8988T (cell line): Measurements from ENCODE around the gene C12orf75.
"Not testable (repeated sequence)": the region's sequence is repeated elsewhere in the genome, so short reads cannot be mapped to it uniquely, and the experiment has no call there.

Source experiments
- DNase-seq: peaks from one replicate; pipeline ENCODE4 v3.0.0; 2011

C12orf75 gene

DNA sequence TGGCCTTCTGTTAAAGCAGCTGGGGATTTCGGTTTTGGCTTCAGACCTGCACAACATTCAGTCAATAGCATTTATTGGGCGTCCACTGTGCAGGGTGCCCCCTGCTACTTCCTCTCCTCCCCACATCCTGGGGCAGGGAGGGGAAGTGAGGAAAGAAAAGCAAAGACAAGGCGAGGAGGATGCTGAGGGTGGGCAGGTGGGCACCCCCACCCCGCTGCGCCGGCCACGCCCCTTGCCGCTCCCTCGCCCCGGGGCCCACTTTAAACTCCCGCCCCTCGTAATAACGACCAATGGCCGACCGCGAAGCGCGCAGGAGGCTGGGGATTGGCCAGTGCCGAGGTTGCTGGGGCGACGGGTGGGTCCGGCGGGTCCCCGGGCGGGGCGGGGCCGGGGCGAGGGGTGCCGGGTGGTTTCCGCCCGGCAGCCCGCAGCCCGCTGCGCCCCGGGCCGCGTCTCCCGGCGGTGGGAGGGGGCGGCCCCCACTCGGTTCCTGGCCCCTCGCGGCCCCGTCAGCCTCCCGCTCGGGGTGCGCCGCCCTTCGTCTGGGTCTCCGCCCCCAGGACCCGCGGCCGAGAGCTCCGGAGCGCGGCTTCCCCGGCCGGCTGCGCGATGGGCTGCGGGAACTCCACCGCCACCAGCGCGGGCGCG is at the start of gene C12orf75:
TSS of gene C12orf75 (plus strand) at position 409 of the 648 bp plus-strand sequence. CDS start at position 610, 201 bp downstream.
- DNase-seq = peak; percentile 72

DNA sequence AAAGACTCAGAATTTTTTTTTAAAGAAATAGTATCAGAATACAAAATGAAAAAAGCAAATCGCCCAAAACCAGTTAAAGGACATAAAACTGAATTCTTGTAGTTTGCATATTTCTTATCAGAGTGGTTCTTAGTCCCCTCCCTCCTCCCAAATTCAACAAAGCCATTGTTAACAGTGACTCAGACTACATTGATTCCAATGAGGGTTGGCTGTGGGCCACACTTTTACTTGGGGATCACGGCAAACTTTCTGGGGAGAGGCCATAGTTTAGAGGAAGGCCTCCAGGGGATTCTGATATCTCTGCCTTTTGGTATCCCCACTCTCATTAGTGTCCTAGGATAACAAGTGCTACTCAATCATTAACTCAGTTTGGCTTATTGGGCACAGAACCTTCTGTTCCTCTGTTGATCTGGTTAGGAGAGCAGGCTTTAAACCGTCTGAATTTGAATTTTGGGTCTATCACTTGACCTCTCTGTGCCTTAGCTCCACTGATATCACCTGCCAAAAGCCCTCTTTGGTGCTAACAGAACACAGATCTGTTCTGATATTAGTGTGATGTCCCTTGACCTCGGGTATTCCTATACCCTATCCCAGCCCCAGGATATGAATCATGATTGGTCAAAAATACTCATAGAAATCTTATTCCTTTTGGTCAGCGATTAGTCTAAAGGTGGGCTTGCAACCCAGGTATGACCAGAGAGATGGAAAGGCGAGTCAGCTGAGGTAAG is 49.4 kb upstream of the C12orf75 start:
- DNase-seq = no peak

DNA sequence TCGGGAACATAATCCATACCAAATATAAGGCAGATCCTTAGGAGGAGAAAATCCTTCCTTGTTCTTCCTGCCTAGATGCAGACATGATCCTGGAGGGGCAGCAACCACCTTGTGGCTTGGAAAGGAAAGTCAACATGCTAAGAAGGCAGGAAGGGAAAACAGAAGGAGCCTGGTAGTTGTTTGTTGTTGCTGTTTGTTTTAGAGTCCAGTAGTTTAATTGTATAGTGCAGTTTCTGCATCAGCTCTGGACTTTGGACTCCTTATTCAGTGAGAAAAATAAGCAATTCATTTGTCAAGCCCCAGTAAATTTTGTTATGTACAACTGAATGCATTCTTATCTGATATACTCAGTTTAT is 48.8 kb upstream of the C12orf75 start:
- no peak for DNase-seq

DNA sequence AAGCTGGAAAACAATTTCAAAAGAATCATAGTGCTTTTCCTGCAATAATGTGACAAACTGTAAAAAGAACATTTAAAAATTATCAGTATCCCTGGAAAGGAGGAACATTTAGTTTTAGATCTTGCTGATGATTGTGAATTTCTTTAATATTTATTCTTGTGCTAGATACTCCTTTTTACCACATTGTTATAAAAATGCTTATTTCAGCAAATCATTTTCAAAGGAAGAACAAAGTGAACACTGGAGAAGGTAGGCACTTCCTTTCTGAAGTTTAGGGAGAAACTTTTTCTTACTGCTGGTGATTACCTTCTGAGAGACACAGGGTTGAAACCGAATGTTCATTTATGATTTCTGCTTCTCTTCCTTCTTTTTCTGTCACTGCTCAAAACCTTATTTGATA is 45.1 kb upstream of the C12orf75 start:
- no peak for DNase-seq

DNA sequence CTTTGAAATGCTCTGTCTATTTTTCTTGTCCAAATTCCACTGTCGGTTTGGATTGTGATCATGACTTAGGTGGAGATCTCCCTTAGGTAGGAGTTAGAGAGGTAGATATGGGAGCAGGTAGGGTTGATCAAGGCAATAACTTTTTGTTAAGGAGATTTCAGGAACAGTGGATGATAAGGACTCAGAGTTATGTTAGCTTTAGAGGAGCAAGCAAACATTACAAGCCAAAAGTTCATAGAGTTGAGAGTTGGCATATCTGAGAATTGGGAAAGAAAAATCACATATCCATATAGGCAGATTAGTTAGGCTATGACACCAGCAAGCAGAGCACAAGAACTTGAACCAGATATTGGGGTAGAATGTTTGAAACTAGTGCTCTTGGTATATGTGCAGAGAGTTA is 43.1 kb upstream of the C12orf75 start:
- no peak for DNase-seq

DNA sequence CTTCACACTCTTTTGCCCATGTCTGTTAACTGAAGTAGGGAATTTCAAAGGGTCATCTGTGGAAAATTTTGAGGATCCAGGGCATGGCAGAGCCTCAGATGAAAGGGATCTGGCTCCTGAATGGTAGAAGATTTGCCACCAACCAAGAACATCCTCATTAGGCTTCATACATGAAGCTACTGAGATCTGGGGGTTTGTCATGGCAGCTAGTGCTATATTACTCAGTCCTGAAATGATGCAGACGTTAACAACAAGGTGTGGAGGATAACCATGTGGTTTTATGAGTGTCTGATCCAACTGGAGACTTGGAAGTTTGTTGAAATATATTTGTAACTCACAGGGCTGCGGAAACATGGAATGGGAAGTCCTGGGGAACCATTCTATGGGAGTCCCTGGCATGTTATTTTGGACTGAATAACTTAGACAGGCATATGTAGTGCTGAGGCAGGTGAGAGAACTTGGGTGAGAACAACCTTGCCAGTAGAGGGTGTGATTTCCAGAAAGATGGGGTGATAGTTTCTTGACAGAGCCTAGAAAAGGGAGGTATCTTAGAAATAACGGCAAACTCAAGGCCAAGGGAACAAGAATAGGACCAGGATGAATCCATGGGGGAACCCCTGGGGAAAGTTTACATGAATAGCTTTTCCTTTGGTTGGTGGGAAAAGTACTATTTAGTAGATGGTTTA is 42.0 kb upstream of the C12orf75 start:
- no peak for DNase-seq

DNA sequence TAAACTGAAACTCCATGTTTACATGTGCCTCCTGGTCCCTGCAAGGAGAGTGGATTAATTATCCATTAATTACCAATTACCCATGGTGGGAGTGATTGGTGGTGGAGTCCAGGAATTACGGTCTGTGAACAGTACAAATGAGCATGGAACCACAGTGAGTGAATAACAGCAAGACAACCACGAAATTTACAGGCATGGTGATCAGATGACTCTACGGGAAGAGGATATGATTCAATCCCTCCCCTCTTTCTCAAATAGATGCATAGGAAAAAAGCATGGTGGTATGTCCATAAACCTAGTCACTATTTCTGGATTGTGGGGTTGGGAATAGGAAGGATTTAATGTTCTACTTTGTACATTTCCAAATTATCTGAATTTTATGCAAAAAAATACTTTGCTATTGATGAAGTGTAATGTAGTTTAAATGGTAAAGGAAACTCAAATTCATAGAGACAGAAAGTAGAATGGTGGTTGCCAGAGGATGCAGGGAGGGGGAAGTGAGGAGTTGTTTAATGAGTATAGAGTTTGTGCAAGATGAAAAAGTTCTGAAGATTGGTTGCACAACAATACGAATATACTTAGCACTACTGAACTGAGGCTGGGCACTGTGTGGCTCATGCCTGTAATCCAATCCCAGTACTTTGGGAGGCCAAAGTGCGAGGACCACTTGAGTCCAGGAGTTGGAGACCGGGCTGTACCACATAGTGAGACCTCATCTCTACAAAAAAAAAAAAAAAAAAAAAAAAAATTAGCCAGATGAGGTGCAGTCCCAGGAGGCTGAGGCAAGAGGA is 41.2 kb upstream of the C12orf75 start:
- DNase-seq = no peak

DNA sequence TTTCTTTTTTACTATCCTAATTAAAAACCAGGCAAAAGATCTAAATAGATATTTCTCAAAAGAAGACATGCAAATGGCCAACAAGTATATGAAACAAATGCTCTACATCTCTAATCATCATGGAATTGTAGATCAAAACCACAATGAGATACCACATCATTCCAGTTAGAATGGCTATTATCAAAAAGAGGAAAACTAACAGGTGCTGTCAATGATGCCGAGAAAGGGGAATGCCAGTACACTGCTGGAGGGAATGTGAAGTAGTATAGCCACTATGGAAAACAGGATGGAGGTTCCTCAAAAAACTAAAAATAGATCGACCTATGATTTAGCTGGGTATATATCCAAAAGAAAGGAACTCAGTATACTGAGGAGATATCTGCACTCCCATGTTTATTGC is 39.0 kb upstream of the C12orf75 start:
- DNase-seq = no peak

DNA sequence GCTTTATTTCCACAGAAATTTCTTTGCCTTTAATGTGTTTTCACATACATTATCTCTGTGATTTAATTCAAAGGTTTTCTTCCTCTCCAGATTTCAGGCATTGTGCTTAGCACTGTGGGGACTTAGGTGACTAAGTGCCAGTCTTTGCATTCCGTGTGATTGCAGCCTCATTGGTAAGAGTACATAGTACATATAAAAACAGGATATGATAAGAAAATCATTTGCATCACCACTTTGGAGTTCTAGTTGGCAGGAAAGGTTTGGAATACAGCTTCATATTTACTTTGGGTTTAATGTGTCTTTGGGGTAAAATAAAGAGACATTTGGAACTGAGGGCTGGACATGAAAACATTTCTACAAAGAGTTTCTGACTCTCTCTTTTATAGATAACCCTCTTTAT is 37.8 kb upstream of the C12orf75 start:
- DNase-seq = no peak

DNA sequence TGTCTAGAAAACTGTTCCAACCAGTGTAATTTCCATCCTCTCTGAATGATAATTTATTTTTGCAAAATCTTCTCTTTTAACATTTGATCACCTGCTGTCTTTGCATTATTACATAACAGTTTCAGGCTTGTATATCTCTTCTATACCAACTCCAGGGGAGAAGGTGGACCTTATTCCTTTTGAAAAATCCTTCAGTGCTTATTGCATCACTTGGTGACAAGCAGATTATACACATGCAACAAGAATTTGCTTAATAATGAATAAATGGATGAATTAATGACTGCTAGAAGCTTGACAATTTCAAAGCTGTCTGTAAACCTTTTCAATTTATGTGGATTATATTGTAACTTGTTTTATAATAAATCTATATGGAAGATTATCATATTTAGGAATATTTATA is 37.3 kb upstream of the C12orf75 start:
- no peak for DNase-seq

DNA sequence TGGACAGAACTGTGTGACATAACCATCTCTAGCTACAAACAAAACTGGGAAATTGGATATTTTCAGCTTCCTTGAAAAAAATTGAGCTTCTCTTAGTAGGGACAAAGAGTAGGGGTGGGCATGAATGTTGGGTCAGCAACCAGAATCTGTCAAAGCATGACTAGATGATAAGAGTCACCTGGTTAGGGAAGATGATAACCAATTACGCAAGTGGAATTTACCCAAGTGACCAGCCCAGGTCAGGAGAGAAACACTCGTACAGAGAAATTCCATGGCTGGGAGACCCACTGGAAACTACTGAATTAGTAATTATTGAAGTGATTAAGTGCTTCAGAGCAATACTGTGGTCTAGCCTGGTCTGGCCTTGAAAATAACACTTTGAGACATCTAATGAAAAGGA is 36.3 kb upstream of the C12orf75 start:
- DNase-seq = no peak

DNA sequence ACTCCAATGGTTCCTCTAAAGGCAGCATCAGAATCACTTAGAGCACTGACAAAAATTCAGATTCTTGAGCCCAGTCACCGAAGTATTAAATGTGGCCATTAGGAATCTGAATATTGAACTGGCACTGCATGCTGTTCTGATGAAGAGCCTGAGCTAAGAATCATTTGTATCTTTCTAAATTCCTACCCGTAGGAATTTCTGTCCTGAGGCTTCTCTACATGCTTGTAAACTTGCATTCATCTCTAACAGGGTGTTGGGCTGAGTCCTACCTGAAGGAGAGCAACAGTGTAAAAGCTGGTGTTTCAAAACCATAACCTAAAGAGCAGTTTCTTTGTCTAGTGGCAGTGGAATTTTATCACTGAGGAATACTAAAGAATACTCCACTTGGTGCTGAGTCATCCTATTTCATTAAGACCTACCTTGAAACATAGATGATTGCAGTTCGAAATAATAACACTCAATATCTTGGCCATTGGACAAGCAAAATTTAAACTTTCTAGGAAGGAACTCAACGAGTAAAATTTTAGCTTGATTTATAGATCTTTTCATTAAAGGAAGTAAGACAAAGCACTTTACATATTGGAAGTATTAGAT is 35.5 kb upstream of the C12orf75 start:
- DNase-seq = no peak

DNA sequence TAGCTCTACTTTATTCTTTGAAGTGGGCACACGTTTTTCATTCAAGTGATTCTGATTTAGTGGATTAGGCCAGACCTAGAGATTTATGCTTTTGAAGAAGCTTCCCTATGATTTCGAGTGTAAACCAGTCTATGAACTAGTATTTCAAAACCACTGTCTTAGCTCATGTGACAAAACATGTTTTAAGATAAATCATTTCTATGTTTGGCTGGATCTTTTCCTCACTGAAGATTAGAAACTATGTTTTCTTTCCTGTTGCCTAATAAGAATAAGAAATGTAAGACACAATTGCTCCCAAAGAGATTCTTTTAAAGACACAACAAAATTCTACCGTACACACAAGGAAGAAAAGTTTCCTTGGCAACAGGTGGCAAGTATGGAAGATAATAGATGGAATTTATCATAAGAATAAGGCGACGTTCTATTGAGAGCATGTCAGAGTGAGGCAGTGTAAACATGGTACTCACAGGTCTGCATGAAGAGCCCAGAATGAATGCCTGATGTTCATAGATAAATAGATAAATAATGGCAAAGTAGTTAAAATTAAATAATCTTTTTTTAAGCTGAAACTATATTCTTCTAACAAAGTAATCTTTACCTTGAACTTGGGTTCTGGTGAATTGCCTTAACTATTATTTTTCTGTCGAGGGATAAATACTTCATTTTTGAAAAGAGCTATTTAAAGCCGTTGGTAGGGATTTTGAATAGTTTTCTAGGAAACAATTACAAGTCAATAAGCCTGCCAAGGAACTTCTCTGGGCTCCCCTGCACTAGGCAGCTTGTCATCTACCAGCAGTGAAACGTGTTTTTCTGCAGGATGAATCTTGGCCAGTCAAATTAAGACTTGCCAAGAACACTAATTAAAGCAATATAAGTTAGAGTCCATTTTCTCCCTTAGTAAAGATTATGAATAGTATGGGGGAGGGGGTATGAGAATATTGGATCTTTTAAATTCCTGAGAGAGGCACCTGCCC is 34.1 kb upstream of the C12orf75 start:
- no peak for DNase-seq

DNA sequence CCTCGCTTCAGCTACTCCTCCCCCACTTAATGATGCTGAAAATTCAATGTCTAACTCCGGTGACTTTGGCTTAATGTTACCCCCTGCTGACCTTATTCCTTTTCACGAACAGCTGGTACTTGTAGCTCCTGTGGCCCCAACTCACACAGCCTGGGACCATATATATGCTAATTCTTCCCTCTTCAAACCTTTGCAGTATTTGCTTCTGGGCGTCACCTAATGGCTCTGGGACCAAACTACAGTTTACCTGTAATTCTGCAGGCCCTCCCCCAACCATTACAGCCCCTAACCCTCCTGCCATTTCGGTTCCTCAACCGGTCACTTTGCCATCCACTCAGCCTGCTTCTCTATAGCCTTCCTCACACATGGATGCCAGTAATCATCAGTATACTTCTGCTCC is 29.6 kb upstream of the C12orf75 start:
- DNase-seq = no peak

DNA sequence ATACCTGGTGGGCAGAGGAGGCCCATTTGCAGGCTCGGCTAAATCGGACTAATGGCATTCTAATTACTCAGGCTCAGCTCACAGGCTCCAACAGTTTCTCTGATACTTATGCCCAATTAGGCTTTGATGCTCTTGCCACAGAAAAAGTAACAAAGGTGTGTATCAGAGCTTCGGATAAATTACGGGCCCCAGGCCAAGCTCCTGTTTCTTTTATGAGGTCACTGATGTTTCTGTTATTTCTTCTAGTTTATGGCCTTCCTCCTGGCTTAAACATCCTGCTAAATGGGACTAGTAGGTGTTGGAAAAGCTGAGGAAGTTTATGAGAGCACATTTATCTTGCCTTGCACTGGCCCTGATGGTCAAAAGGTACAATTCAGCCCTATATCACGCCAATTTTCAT is 28.8 kb upstream of the C12orf75 start:
- no peak for DNase-seq

DNA sequence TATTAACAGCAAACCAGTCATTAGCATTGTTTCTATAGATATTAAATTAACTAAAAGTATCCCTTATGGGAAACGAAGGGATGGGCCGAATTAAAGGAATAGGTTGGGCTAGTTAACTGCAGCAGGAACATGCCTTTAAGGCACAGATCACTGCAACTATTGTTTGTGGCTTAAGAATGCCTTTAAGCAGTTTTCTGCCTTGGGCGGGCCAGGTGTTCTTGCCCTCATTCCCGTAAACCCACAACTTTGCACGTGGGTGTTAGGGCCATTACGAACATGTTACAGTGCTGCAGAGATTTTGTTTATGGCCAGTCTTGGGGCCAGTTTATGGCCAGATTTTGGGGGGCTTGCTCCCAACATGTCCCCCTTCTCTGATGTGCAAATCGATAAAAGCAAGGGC is 27.5 kb upstream of the C12orf75 start:
- DNase-seq = not testable (repeated sequence)

DNA sequence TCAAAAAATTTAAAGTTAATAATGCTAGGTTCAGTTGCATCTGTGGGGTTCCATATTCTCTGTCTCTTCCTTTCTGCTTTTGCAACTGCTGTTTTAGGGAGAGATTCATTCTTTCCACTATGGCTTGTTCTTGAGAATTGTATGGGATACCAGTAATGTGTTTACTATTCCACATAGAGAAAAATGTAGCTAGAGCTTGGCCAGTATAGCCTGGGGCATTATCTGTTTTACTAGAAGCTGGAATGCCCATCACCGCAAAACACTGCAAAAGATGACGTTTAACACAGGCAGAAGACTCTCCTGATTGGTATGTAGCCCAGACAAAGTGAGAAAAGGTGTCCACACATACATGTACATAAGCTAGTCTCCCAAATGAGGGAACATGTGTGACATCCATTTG is 25.9 kb upstream of the C12orf75 start:
- DNase-seq = not testable (repeated sequence)

DNA sequence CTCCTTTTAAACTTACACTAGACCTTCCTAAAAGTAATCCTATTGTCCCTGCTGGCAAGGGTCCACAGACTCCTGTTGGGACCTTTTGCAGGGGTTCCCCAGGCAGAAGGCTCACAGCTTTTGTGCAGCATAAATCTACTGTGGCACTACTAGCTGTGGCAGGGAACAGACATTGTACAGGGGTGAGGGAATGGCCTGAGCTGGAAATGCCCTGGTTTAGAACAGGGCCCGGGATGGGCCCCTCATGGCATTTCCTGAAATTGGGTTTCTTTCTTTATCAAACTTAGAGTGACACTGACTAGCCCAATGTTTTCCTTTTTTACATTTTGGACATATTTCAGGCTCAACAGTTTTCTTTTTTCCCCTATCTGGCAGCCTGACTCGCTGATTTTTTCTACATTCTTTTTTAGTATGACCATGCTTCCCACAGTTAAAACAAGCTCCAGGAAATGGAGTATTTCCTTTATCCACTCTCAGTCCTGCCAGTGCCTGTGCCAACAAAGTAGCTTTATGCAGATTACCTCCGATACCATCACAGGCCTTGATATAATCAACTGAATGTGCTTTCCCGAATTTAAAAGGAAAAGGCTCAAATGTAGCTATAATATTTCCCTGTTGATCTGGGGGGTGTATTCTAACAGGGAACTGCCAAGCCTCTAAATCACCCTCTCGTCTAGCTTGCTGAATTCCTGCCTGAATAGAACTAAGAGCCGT is 22.7 kb upstream of the C12orf75 start:
- DNase-seq = not testable (repeated sequence)

DNA sequence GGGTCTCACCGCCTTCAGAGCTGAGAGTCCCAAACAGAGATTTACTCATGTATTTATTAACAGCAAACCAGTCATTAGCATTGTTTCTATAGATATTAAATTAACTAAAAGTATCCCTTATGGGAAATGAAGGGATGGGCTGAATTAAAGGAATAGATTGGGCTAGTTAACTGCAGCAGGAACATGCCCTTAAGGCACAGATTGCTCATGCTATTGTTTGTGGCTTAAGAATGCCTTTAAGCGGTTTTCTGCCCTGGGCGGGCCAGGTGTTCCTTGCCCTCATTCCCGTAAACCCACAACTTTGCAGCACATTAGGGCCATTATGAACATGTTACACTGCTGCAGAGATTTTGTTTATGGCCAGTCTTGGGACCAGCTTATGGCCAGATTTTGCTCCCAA is 21.7 kb upstream of the C12orf75 start:
- DNase-seq = not testable (repeated sequence)

DNA sequence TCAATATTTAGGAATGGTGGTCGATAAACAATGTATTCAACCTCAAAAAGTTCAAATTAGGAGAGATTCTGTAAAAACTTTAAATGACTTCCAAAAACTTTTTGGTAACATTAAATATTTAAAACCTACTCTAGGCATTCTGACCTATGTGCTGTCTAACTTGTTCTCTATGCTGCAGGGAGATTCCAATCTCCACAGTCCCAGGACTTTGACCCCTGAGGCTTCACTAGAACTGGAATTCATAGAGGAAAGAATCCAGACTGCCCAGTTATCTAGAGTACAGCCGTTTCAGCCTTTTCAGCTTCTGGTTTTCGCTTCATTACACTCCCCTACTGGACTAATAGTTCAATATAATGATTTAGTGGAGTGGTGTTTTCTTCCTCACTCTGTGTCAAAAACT is 21.1 kb upstream of the C12orf75 start:
- DNase-seq = not testable (repeated sequence)

DNA sequence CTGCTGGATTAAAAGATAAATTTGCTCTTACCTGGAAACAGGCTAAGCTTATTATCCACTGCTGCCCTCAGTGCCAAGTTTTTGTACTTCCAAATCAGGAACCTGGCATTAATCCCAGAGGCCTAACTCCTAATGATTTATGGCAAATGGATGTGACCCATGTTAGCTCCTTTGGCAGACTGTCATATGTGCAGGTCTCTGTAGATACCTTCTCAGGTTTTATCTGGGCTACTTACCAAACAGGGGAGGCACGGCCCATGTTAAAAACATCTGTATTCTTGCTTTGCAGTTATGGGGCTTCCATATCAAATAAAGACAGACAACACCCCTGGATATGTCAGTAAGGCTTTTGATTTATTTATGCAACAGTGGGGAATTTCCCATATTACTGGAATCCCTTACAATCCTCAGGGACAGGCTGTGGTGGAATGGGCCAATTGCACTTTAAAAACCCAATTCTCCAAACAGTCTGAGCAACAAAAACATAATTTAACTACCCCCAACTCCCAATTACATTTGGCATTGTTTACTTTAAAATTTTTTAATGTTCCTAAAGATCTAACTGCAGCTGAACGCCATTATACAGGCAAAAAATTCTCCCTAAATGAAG is 19.9 kb upstream of the C12orf75 start:
- not testable (repeated sequence) for DNase-seq
